Chondrocyte (in vitro differentiated cells): ENCODE data around the gene GBE1. TPM values are rescaled to one million over a fixed set of nuclear protein-coding genes. Genes with fewer than 3 reads are reported as not detected.

Experiments used
- DNase-seq: peaks from one replicate; pipeline ENCODE4 v3.0.0; 2021; ENCODE audit warnings: mixed read lengths, low spot score
- H3K27ac Mint-ChIP-seq: one replicate; pipeline ENCODE4 v1.8.0; 2021; ENCODE audit warnings: mild to moderate bottlenecking, moderate library complexity, mixed read lengths; ENCODE audit not compliant: unreplicated experiment
- H3K27me3 Mint-ChIP-seq: 2 replicates; pipeline ENCODE4 v1.8.0; 2021; ENCODE audit warnings: low read depth, mixed read lengths
- H3K36me3 Mint-ChIP-seq: 2 replicates; pipeline ENCODE4 v1.8.0; 2021; ENCODE audit warnings: low read depth, mixed read lengths
- H3K4me1 Mint-ChIP-seq: 2 replicates; pipeline ENCODE4 v1.8.0; 2021; ENCODE audit warnings: low read depth, mild to moderate bottlenecking, mixed read lengths
- H3K4me3 Mint-ChIP-seq: one replicate; pipeline ENCODE4 v1.8.0; 2021; ENCODE audit warnings: mild to moderate bottlenecking, moderate library complexity, mixed read lengths; ENCODE audit not compliant: unreplicated experiment
- H3K9me3 Mint-ChIP-seq: 2 replicates; pipeline ENCODE4 v1.8.0; 2021; ENCODE audit warnings: low read depth, mixed read lengths
- total RNA-seq: library from RNA; stranded (reverse); gene quantifications from 3 replicates; pipeline ENCODE4 v1.2.1, GENCODE V29; 2021
- TF ChIP-seq, protein P1 (sequence below): fragments of 200-600 bp; sonication (generic); IDR thresholded peaks from 2 replicates; pipeline ENCODE4 v1.5.0; 2021; ENCODE audit warnings: antibody characterized with exemption, mild to moderate bottlenecking, moderate library complexity

The GBE1 gene
- total RNA-seq, 1 donor from 2014 or later, result 53.8 TPM

DNA sequence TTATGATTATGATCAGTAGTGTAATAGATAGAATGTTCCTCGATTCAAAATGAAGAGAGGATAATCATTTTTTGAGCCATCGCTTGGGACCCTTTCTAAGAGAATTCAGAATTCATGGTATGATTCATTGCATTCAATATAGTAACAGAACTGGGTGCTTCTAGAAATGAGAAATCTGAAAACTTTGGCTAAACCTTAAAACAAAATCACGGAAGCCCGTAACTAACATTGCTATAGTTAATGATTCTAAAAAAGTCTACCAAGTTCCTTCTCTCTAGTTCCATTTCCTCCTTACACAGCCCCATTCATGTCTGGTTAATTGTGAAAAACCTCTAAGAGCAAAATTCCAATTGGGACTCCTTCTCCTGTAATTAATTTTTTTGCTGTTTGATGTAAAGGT lies 217.1 kb downstream of the GBE1 start:
- Mint-ChIP-seq H3K27ac (no peak overlapping the region), H3K9me3 (no peaks in the 10 kb centered on the region), H3K4me3 (no peak overlapping the region), H3K36me3 (peaks cover 5% of the 10 kb centered on the region), H3K4me1 (peaks cover 4% of the 10 kb centered on the region), H3K27me3 (no peaks in the 10 kb centered on the region)
- TF ChIP-seq, protein P1, sequence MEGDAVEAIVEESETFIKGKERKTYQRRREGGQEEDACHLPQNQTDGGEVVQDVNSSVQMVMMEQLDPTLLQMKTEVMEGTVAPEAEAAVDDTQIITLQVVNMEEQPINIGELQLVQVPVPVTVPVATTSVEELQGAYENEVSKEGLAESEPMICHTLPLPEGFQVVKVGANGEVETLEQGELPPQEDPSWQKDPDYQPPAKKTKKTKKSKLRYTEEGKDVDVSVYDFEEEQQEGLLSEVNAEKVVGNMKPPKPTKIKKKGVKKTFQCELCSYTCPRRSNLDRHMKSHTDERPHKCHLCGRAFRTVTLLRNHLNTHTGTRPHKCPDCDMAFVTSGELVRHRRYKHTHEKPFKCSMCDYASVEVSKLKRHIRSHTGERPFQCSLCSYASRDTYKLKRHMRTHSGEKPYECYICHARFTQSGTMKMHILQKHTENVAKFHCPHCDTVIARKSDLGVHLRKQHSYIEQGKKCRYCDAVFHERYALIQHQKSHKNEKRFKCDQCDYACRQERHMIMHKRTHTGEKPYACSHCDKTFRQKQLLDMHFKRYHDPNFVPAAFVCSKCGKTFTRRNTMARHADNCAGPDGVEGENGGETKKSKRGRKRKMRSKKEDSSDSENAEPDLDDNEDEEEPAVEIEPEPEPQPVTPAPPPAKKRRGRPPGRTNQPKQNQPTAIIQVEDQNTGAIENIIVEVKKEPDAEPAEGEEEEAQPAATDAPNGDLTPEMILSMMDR, result no peak
- no peak for DNase-seq

DNA sequence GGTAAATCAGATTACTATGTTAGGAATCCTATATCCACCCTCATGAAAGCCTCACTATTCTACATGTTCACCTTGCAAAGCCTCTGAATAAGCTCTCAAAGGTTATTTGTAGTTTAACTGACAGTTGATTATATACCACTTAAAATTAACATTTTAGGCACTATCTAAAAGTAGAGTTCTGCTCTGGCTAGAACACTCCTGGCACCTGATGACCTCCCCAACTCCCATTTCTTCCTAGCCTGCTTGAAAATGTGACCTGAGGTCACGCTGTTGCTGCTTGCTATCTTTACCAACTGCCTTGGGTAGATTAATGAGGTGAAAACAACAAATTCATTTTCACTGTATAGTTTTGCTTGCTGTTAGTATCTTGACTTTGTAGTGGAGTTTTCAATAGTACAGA lies 220.7 kb downstream of the GBE1 start:
- peaks cover under 1% of the 10 kb centered on the region for H3K36me3 Mint-ChIP-seq
- H3K27ac Mint-ChIP-seq, result no peak overlapping the region
- DNase-seq, result no peak
- peaks cover 3% of the 10 kb centered on the region for H3K4me1 Mint-ChIP-seq
- no peak overlapping the region for H3K4me3 Mint-ChIP-seq
- no peaks in the 10 kb centered on the region for H3K27me3 Mint-ChIP-seq
- H3K9me3 Mint-ChIP-seq, result no peaks in the 10 kb centered on the region
- TF ChIP-seq, protein P1, result no peak

DNA sequence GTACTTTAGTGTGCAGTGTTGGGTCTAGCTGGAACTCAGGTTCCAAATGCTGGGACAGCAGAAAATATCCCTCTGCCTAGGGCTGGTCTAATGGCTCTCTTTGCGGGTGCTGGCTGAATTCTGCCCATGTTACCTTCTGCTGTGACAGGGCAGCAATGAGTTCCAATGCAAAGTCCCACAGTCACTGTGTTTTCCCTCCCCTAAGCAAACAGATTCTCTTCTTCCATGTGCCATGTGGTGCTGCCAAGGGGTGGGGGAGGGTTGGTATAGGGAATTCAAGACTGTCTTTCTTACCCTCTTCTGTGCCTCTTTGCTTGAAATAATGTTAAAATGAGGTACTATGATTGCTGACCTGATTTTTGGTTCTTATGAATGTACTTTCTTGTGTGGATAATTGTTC lies 229.6 kb downstream of the GBE1 start:
- H3K27me3 Mint-ChIP-seq, result no peaks in the 10 kb centered on the region
- no peak for DNase-seq
- no peaks in the 10 kb centered on the region for H3K4me1 Mint-ChIP-seq
- H3K27ac Mint-ChIP-seq, result no peak overlapping the region
- no peak overlapping the region for H3K4me3 Mint-ChIP-seq
- TF ChIP-seq, protein P1, result no peak
- peaks cover 10% of the 10 kb centered on the region for H3K9me3 Mint-ChIP-seq
- H3K36me3 Mint-ChIP-seq, result peaks cover 40% of the 10 kb centered on the region

DNA sequence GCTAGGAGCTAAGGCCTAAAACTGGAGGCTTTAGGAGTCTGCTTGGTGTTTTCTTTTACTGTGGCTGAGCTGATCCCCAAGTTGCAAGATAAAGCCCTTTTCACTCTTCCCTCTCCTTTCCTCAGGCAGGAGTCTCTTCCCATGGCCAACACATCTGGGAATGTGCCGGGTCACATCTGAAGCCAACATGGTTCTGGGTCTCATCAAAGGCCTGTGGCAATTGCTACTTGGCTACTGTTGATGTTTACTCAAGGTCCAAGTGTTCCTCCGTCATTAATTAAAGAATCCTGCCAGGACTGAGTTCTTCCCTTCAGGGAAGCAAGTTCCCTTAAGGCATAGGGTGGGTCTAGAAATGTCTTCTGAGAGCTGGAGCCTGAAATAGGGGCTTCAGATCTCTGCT lies 230.2 kb downstream of the GBE1 start:
- peaks cover 41% of the 10 kb centered on the region for H3K36me3 Mint-ChIP-seq
- H3K9me3 Mint-ChIP-seq, result peaks cover 10% of the 10 kb centered on the region
- H3K27ac Mint-ChIP-seq, result no peak overlapping the region
- no peaks in the 10 kb centered on the region for H3K4me1 Mint-ChIP-seq
- no peak for DNase-seq
- TF ChIP-seq, protein P1, result no peak
- H3K4me3 Mint-ChIP-seq, result no peak overlapping the region
- no peaks in the 10 kb centered on the region for H3K27me3 Mint-ChIP-seq

DNA sequence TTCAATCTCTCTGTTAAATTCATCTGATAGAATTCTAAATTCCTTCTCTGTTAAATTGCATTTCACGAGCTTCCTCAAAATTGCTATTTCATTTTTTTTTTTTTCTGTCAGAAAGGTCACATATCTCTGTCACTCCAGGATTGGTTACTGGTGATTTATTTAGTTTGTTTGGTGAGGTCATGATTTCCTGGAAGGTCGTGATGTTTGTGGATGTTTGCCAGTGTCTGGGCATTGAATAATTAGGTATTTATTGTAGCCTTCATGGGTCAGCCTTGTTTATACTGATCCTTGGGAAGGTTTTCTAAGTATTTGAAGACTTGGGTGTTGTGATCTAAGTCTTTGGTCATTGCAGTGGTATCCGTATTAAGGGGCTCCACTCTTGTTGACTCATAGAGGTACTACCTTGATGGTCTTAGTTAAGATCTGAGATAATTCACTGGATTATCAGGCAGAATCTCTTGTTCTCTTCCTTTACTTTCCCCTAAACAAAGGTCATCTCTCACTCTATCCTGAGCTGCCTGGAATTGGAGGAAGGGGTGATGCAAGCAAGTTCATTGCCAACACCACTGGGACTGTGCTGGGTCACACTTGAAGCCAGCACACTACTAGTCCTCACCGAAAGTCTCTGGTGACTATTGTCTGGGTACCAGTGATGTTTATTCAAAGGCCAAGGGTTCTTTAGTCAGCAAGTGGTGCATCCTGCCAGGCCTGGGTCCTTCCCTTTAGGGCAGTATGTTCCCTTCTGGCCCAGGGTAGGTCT lies 231.1 kb downstream of the GBE1 start:
- TF ChIP-seq, protein P1, result no peak
- no peak for DNase-seq
- Mint-ChIP-seq H3K4me1 (no peaks in the 10 kb centered on the region), H3K36me3 (peaks cover 47% of the 10 kb centered on the region), H3K9me3 (peaks cover 16% of the 10 kb centered on the region), H3K27ac (no peak overlapping the region), H3K27me3 (no peaks in the 10 kb centered on the region), H3K4me3 (no peak overlapping the region)
